ENCODE results near the gene OCIAD2. TPM values are rescaled to one million over a fixed set of nuclear protein-coding genes. Genes with fewer than 3 reads are reported as not detected.

OCIAD2 gene
- total and polyA plus RNA-seq, 2 donors (not counting 1 experiment from before 2014, with no cell fraction given): 20.3 to 34.0 TPM

GRCh38 chr4:48844843-48845242 lies 61.7 kb downstream of the OCIAD2 start:
- peaks cover 8% of the 10 kb centered on the region for H3K79me2 ChIP-seq (ENCODE audit: control insufficient read depth, insufficient read depth, low read length)
- H3K4me2 ChIP-seq (ENCODE audit: extremely low read depth, insufficient read depth, low read length): no peak overlapping the region
- H2AFZ ChIP-seq (ENCODE audit: low read length): no peak overlapping the region
- no peaks in the 10 kb centered on the region for H3K36me3 ChIP-seq (ENCODE audit: control insufficient read depth, insufficient read depth, low read length)
- no peaks in the 10 kb centered on the region for H3K27me3 ChIP-seq (ENCODE audit: control insufficient read depth, insufficient read depth, low read length)
- no peaks in the 10 kb centered on the region for H3K4me1 ChIP-seq (ENCODE audit: control insufficient read depth, extremely low read depth, insufficient read depth, low read length)
- H3K27ac ChIP-seq (ENCODE audit: insufficient read depth, low read length): no peak overlapping the region
- no peak overlapping the region for H3K4me3 ChIP-seq (replicated peaks in 1 of 4; ENCODE audit: control extremely low read depth in 1 of 4, insufficient read depth in 1 of 4, low read depth in 3 of 4, low read length in 4 of 4)
- DNase-seq (ENCODE audit: low read depth in 2 of 2): no peak
- TF ChIP-seq EZH2 (IDR thresholded peaks at IDR 0.05; ENCODE audit: low read length, missing control alignments) (no peak), CTCF (conservative IDR thresholded peaks at IDR 0.05 in 1 of 2, IDR thresholded peaks at IDR 0.05 in 1 of 2; ENCODE audit: low read depth in 1 of 2, low read length in 2 of 2) (no peak)
- H3K9ac ChIP-seq (ENCODE audit: insufficient read depth, low read length): no peak overlapping the region
- H3K9me3 ChIP-seq (ENCODE audit: control insufficient read depth, insufficient read depth, low read depth, low read length): no peaks in the 10 kb centered on the region
- no peaks in the 10 kb centered on the region for H4K20me1 ChIP-seq (ENCODE audit: control insufficient read depth, extremely low read depth, insufficient read depth, low read length)

GRCh38 chr4:48841045-48841827 lies 65.3 kb downstream of the OCIAD2 start:
- Histone ChIP-seq H3K4me2 (ENCODE audit: extremely low read depth, insufficient read depth, low read length) (no peak overlapping the region), H3K9ac (ENCODE audit: insufficient read depth, low read length) (no peak overlapping the region), H3K27ac (ENCODE audit: insufficient read depth, low read length) (no peak overlapping the region), H3K36me3 (ENCODE audit: control insufficient read depth, insufficient read depth, low read length) (no peaks in the 10 kb centered on the region), H4K20me1 (ENCODE audit: control insufficient read depth, extremely low read depth, insufficient read depth, low read length) (no peaks in the 10 kb centered on the region), H3K9me3 (ENCODE audit: control insufficient read depth, insufficient read depth, low read depth, low read length) (no peaks in the 10 kb centered on the region), H3K4me3 (replicated peaks in 1 of 4; ENCODE audit: control extremely low read depth in 1 of 4, insufficient read depth in 1 of 4, low read depth in 3 of 4, low read length in 4 of 4) (no peak overlapping the region), H3K4me1 (ENCODE audit: control insufficient read depth, extremely low read depth, insufficient read depth, low read length) (no peaks in the 10 kb centered on the region), H2AFZ (ENCODE audit: low read length) (no peak overlapping the region), H3K79me2 (ENCODE audit: control insufficient read depth, insufficient read depth, low read length) (peaks cover 13% of the 10 kb centered on the region), H3K27me3 (ENCODE audit: control insufficient read depth, insufficient read depth, low read length) (no peaks in the 10 kb centered on the region)
- TF ChIP-seq EZH2 (IDR thresholded peaks at IDR 0.05; ENCODE audit: low read length, missing control alignments) (no peak), CTCF (conservative IDR thresholded peaks at IDR 0.05 in 1 of 2, IDR thresholded peaks at IDR 0.05 in 1 of 2; ENCODE audit: low read depth in 1 of 2, low read length in 2 of 2) (no peak)
- no peak for DNase-seq (ENCODE audit: low read depth in 2 of 2)

- no peaks in the 10 kb centered on the region for H3K4me1 ChIP-seq (ENCODE audit: control insufficient read depth, extremely low read depth, insufficient read depth, low read length)
- no peak overlapping the region for H3K9ac ChIP-seq (ENCODE audit: insufficient read depth, low read length)
- H3K79me2 ChIP-seq (ENCODE audit: control insufficient read depth, insufficient read depth, low read length): peaks cover 35% of the 10 kb centered on the region
- H3K27me3 ChIP-seq (ENCODE audit: control insufficient read depth, insufficient read depth, low read length): no peaks in the 10 kb centered on the region
- DNase-seq (ENCODE audit: low read depth in 2 of 2): no peak
- H4K20me1 ChIP-seq (ENCODE audit: control insufficient read depth, extremely low read depth, insufficient read depth, low read length): no peaks in the 10 kb centered on the region
- H3K36me3 ChIP-seq (ENCODE audit: control insufficient read depth, insufficient read depth, low read length): peaks cover 5% of the 10 kb centered on the region
- no peak overlapping the region for H3K4me2 ChIP-seq (ENCODE audit: extremely low read depth, insufficient read depth, low read length)
- no peak overlapping the region for H2AFZ ChIP-seq (ENCODE audit: low read length)
- H3K4me3 ChIP-seq (replicated peaks in 1 of 4; ENCODE audit: control extremely low read depth in 1 of 4, insufficient read depth in 1 of 4, low read depth in 3 of 4, low read length in 4 of 4): no peak overlapping the region
- TF ChIP-seq CTCF (conservative IDR thresholded peaks at IDR 0.05 in 1 of 2, IDR thresholded peaks at IDR 0.05 in 1 of 2; ENCODE audit: low read depth in 1 of 2, low read length in 2 of 2) (no peak), EZH2 (IDR thresholded peaks at IDR 0.05; ENCODE audit: low read length, missing control alignments) (no peak)
- no peak overlapping the region for H3K27ac ChIP-seq (ENCODE audit: insufficient read depth, low read length)
- no peaks in the 10 kb centered on the region for H3K9me3 ChIP-seq (ENCODE audit: control insufficient read depth, insufficient read depth, low read depth, low read length)
Observed at GRCh38 chr4:48836658-48837057, 69.9 kb downstream of the OCIAD2 start.

Other genes with a start within 250 kb of the OCIAD2 start
- 33.9 and 61.4 TPM in 2 replicates for gene FRYL, start 126.5 kb downstream of the OCIAD2 start, total RNA-seq
- 19.5 and 20.3 TPM in 2 replicates for gene FRYL, start 126.5 kb downstream of the OCIAD2 start, polyA plus RNA-seq
- gene OCIAD1, start 75.7 kb downstream of the OCIAD2 start, total RNA-seq: 75.8 and 92.8 TPM in 2 replicates
- 157 and 163 TPM in 2 replicates for gene OCIAD1, start 75.7 kb downstream of the OCIAD2 start, polyA plus RNA-seq
- not detected in 2 replicates for gene CWH43, start 79.5 kb upstream of the OCIAD2 start, total RNA-seq
- not detected in 2 replicates for gene CWH43, start 79.5 kb upstream of the OCIAD2 start, polyA plus RNA-seq

All from fibroblast of lung (primary cell).